Kidney epithelial cell (primary cell): ENCODE results near the gene KCNQ1. TPM values are rescaled to one million over a fixed set of nuclear protein-coding genes. Genes with fewer than 3 reads are reported as not detected.

Experiments used
- DNase-seq: peaks from one replicate; pipeline ENCODE4 v3.0.0-alpha.2; 2010; ENCODE audit warnings: low read depth
- H3K27me3 ChIP-seq: 2 replicates; pipeline ENCODE4 v1.6.0; 2011; ENCODE audit warnings: low read length; ENCODE audit not compliant: control insufficient read depth, insufficient read depth
- H3K36me3 ChIP-seq: 2 replicates; pipeline ENCODE4 v1.5.1; 2011; ENCODE audit warnings: low read length; ENCODE audit not compliant: control insufficient read depth, insufficient read depth
- H3K4me3 ChIP-seq: 2 replicates; pipeline ENCODE4 v1.5.1; 2011; ENCODE audit warnings: low read depth, mild to moderate bottlenecking, control low read depth, low read length
- total RNA-seq: library from RNA; depleted of rRNA; stranded (reverse); fragments of >200 nt; gene quantifications from 2 replicates; pipeline ENCODE4 v1.2.3, GENCODE V29; 2015
- TF ChIP-seq, protein P1 (sequence below): IDR thresholded peaks from 2 replicates; pipeline ENCODE4 v1.5.1; 2011; ENCODE audit warnings: mild to moderate bottlenecking, moderate library complexity, low read length, control low read depth, inconsistent platforms; ENCODE audit not compliant: insufficient read depth, poor library complexity, severe bottlenecking

The KCNQ1 gene
- total RNA-seq, 1 donor from 2014 or later = 2.3 TPM

DNA sequence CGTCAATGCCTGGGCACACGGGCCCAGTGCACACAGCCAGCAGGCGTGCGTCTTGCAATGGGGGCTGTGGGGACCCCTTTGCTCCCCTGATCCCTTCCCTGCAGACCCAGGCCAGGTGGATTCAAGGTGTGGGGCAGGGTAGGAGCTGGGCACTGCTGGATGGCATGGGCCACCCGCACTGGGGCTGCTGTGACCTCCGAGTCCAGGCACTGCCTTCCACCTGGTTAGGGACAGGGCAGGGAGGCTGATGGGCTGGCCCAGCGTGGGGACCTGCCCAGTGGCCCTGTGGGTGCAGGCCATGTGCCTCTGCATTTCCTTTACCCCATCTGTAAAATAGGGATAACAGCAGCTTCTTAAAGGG, 22.9 kb downstream of the KCNQ1 start:
- Histone ChIP-seq H3K36me3 (no peaks in the 10 kb centered on the region), H3K4me3 (no peak overlapping the region), H3K27me3 (no peaks in the 10 kb centered on the region)
- TF ChIP-seq, protein P1, sequence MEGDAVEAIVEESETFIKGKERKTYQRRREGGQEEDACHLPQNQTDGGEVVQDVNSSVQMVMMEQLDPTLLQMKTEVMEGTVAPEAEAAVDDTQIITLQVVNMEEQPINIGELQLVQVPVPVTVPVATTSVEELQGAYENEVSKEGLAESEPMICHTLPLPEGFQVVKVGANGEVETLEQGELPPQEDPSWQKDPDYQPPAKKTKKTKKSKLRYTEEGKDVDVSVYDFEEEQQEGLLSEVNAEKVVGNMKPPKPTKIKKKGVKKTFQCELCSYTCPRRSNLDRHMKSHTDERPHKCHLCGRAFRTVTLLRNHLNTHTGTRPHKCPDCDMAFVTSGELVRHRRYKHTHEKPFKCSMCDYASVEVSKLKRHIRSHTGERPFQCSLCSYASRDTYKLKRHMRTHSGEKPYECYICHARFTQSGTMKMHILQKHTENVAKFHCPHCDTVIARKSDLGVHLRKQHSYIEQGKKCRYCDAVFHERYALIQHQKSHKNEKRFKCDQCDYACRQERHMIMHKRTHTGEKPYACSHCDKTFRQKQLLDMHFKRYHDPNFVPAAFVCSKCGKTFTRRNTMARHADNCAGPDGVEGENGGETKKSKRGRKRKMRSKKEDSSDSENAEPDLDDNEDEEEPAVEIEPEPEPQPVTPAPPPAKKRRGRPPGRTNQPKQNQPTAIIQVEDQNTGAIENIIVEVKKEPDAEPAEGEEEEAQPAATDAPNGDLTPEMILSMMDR = no peak
- no peak for DNase-seq

DNA sequence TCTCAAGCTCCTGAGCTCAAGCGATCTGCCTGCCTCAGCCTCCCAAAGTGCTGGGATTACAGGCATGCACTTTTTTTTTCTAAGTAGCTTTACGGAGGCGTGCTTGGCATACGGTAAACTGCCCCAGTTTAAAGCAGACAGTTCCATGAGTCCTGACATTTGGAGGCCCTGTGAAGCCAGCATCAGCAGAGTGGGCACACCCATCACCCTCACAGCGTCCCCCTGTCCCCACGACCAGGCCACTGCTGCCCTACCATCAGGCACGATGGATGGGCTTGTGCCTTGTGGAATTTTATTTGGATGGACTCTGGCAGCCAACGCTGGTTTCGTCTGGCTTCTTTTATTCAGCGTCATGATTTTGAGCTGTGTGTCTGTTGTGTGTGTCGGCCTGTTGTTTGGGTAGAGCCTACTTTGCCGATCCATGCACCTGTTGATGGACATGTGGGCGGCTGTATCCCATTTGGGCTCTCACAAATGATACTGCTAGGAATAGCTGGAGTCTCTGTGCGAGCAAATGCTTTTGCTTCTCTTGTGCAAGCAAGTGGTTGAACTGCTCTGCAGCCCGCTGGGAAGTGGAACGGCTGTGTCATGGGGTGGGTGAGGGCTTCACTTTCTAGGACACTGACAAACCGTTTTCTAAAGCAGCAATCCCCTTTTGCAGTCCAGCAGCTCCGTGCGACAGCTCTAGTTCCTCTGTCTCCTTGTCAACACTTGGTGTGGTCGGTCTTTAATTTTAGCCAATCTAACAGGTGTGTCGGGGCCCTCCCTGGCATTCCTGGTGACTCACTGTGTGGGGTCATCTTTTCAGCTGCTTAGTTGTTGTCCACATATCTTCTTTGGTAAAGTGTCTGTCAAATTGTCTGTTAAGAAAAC, 23.8 kb downstream of the KCNQ1 start:
- no peaks in the 10 kb centered on the region for H3K27me3 ChIP-seq
- TF ChIP-seq, protein P1 = no peak
- H3K36me3 ChIP-seq = no peaks in the 10 kb centered on the region
- H3K4me3 ChIP-seq = no peak overlapping the region
- no peak for DNase-seq

DNA sequence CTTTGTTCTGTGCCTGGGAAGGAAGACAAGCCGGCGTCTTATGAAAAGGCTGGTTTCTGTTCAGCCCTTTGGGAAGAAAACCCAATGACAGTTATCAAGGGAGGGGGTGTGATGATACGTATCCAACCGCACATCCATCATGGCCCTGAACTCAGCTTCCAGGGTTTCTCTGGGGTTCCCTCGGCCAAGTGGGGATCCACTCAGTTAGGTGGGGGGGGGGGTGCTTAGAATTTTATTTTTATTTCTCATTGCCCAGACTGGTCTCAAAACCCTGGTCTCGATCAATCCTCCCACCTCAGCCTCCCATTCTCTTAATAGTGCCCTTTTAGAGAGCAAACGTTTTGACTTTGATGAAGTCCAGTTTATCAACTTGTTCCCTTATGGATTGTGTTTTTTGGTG, 25.7 kb downstream of the KCNQ1 start:
- Histone ChIP-seq H3K4me3 (no peak overlapping the region), H3K36me3 (no peaks in the 10 kb centered on the region), H3K27me3 (no peaks in the 10 kb centered on the region)
- no peak for DNase-seq
- TF ChIP-seq, protein P1 = no peak

DNA sequence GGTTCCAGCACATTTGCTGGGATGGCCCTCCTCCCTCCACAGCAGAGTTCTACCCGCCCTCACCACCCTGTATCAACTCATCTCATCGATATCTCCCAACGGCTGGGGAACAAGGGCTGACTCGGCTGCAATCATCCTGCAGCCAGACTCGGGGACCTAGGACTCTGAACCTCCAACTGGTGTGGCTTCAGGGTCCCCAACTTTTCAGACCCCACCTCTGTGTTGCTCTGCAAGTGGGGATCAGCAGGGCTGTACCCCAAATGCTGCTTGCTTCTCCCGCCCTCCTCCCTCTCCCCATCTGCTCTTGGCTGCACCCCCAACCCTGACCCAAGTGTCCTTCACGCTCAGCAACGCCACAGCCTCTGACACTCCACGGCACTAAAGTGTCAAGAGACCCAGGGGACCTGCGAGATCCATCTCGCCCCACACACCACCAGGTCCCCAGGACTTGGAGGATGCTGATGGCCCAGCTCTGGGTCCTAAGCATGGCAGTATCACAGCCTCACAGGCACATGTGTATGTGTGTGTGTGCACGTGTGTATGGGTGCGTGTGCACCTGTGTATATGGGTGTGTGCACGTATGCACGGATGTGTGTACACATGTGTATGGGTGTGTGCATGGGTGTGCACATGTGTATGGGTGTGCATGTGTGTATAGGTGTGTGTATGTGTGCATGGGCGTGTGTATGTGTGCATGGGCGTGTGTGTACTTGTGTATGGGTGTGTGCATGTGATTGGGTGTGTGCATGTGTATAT, 26.4 kb downstream of the KCNQ1 start:
- H3K27me3 ChIP-seq = no peaks in the 10 kb centered on the region
- no peak for DNase-seq
- TF ChIP-seq, protein P1 = no peak
- H3K36me3 ChIP-seq = no peaks in the 10 kb centered on the region
- no peak overlapping the region for H3K4me3 ChIP-seq

DNA sequence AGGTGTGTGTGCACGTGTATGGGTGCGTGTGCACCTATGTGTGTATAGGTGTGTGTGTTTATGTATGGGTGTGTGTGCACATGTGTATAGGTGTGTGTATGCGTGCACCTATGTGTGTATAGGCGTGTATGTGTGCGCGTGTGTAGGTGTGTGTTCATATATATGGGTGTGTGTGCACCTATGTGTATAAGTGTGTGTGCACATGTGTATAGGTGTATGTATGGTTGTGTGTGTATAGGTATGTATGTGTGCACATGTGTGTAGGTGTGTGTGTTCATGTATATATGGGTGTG, 26.9 kb downstream of the KCNQ1 start:
- H3K36me3 ChIP-seq = no peaks in the 10 kb centered on the region
- TF ChIP-seq, protein P1 = no peak
- H3K27me3 ChIP-seq = no peaks in the 10 kb centered on the region
- DNase-seq = no peak
- H3K4me3 ChIP-seq = no peak overlapping the region
